Endothelial cell of umbilical vein (primary cell): Measurements from ENCODE around the gene METTL21C. TPM values are rescaled to one million over a fixed set of nuclear protein-coding genes. Genes with fewer than 3 reads are reported as not detected.

Experiments
- BruUV-seq: library from RNA; stranded (reverse); fragments of 400-500 nt; replicated peaks from 2 replicates; lab custom pipeline; 2021; lab: Mats Ljungman, UMichigan
- CTCF ChIA-PET: fragments of 300-600, 350-600 bp; sonication (Branson Sonifier 250); formaldehyde crosslinking; loops from one replicate; lab custom pipeline; 2021; ENCODE audit warnings: antibody characterized with exemption, inconsistent platforms; lab: Charles Lee
- POLR2A ChIA-PET: fragments of 300-600, 350-600 bp; sonication (Branson Sonifier 250); formaldehyde crosslinking; loops from one replicate; lab custom pipeline; 2021; ENCODE audit warnings: antibody characterized with exemption, inconsistent platforms; lab: Charles Lee
- DNase-seq: peaks from one replicate; pipeline ENCODE4 v3.0.0-alpha.2; 2011; ENCODE audit warnings: low read depth, low spot score
- FAIRE-seq: peaks from 2 replicates; lab custom pipeline; 2011; peaks lifted over from hg19 to GRCh38; lab: Jason Lieb, UNC
- H2AFZ ChIP-seq: 2 replicates; pipeline ENCODE4 v1.6.0; 2012; ENCODE audit warnings: low read depth, low read length, control low read depth, inconsistent platforms
- H3K27ac ChIP-seq: 2 replicates; pipeline ENCODE4 v1.5.1; 2011; ENCODE audit warnings: low read depth, mild to moderate bottlenecking, control low read depth, low read length, moderate library complexity; ENCODE audit not compliant: insufficient read depth
- H3K27me3 ChIP-seq, 2 experiments: 2 replicates each; pipeline versions ENCODE4 v1.6.0 to v1.6.1; 2011; ENCODE audit warnings: low read length in 2 of 2, mixed read lengths in 1 of 2; ENCODE audit not compliant: control insufficient read depth in 2 of 2, insufficient read depth in 2 of 2
- H3K36me3 ChIP-seq, 2 experiments: 2 replicates in 1 of 2; 3 replicates in 1 of 2; pipeline ENCODE4 v1.5.1; 2011; ENCODE audit warnings: low read length in 2 of 2, mild to moderate bottlenecking in 1 of 2, moderate library complexity in 1 of 2; ENCODE audit not compliant: control insufficient read depth in 2 of 2, insufficient read depth in 2 of 2; ENCODE audit errors: extremely low read depth in 1 of 2
- H3K4me1 ChIP-seq: 3 replicates; pipeline ENCODE4 v1.5.1; 2011; ENCODE audit warnings: mild to moderate bottlenecking, low read length; ENCODE audit not compliant: control insufficient read depth, insufficient read depth; ENCODE audit errors: extremely low read depth
- H3K4me2 ChIP-seq: 2 replicates; pipeline ENCODE4 v1.6.1; 2011; ENCODE audit warnings: low read length, control low read depth, mixed read lengths; ENCODE audit not compliant: insufficient read depth
- H3K4me3 ChIP-seq, 3 experiments: fragments of 200-600 bp in 1 of 3; sonication (generic), shearing (Covaris generic) in 1 of 3; replicated peaks in 1 of 3; 2 replicates each; pipeline ENCODE4 v1.5.1; 2011 to 2016; ENCODE audit warnings: control low read depth in 3 of 3, low read length in 3 of 3, mild to moderate bottlenecking in 2 of 3, inconsistent platforms in 1 of 3, low read depth in 1 of 3, moderate library complexity in 1 of 3; ENCODE audit not compliant: insufficient read depth in 1 of 3
- H3K79me2 ChIP-seq: 2 replicates; pipeline ENCODE4 v1.6.0; 2012; ENCODE audit warnings: low read length, inconsistent platforms; ENCODE audit not compliant: control insufficient read depth, insufficient read depth
- H3K9ac ChIP-seq: replicated peaks from 2 replicates; pipeline ENCODE3; 2011; ENCODE audit warnings: low read length, control low read depth; ENCODE audit not compliant: insufficient read depth; ENCODE audit errors: extremely low read depth
- H3K9me1 ChIP-seq: replicated peaks from 3 replicates; pipeline ENCODE4 v1.6.0; 2011; ENCODE audit warnings: mild to moderate bottlenecking, low read length; ENCODE audit not compliant: control insufficient read depth, insufficient read depth; ENCODE audit errors: extremely low read depth
- H3K9me3 ChIP-seq: replicated peaks from 2 replicates; pipeline ENCODE4 v1.5.1; 2012; ENCODE audit warnings: low read length, inconsistent platforms; ENCODE audit not compliant: control insufficient read depth, insufficient read depth
- H4K20me1 ChIP-seq: replicated peaks from 2 replicates; pipeline ENCODE3; 2011; ENCODE audit warnings: mild to moderate bottlenecking, low read length; ENCODE audit not compliant: control insufficient read depth, insufficient read depth; ENCODE audit errors: extremely low read depth
- CTCF ChIP-seq, 2 donors: IDR thresholded peaks; 1 replicate in 1 of 2; 2 replicates in 1 of 2; pipeline ENCODE4 v1.5.1; 2011; ENCODE audit warnings: low read length in 2 of 2, mild to moderate bottlenecking in 2 of 2, moderate library complexity in 2 of 2, control low read depth in 1 of 2, inconsistent platforms in 1 of 2, low read depth in 1 of 2; ENCODE audit not compliant: insufficient read depth in 1 of 2; ENCODE audit errors: extremely low read depth in 1 of 2
- EZH2 ChIP-seq: IDR thresholded peaks from 2 replicates; pipeline ENCODE4 v1.6.1; 2012; ENCODE audit warnings: borderline replicate concordance, low read depth, mild to moderate bottlenecking, moderate library complexity, low read length, inconsistent platforms; ENCODE audit not compliant: severe bottlenecking
- FOS ChIP-seq: IDR thresholded peaks from 2 replicates; pipeline ENCODE4 v1.6.1; 2011; ENCODE audit warnings: mild to moderate bottlenecking, low read length, moderate library complexity, borderline replicate concordance; ENCODE audit not compliant: insufficient read depth
- GATA2 ChIP-seq: IDR thresholded peaks from 2 replicates; pipeline ENCODE4 v1.7.0; 2011; ENCODE audit warnings: low read depth, mild to moderate bottlenecking, moderate library complexity, mixed read lengths, low read length; ENCODE audit not compliant: insufficient read length, insufficient read depth
- JUN ChIP-seq: IDR thresholded peaks from 2 replicates; pipeline ENCODE4 v1.6.1; 2011; ENCODE audit warnings: borderline replicate concordance, low read depth; ENCODE audit not compliant: insufficient read length, insufficient read depth
- MAX ChIP-seq: IDR thresholded peaks from 2 replicates; pipeline ENCODE4 v1.6.1; 2011; ENCODE audit not compliant: insufficient read depth, insufficient read length
- MYC ChIP-seq: IDR thresholded peaks from one replicate; pipeline ENCODE4 v1.6.1; 2011; ENCODE audit warnings: mild to moderate bottlenecking, low read depth, low read length
- POLR2A ChIP-seq: IDR thresholded peaks from 2 replicates; pipeline ENCODE4 v1.6.1; 2012; ENCODE audit warnings: low read depth, mild to moderate bottlenecking, control low read depth, low read length
- POLR2AphosphoS5 ChIP-seq: IDR thresholded peaks from 2 replicates; pipeline ENCODE4 v1.6.1; 2012; ENCODE audit warnings: low read depth, mild to moderate bottlenecking, control low read depth, low read length, moderate library complexity; ENCODE audit not compliant: insufficient read depth
- dilution Hi-C: fragments of 300-500 bp; cut with MboI; formaldehyde crosslinking; loops from one replicate; pipeline ENCODE4 v1.15.0; 2019; ENCODE audit warnings: low sequenced_read_pairs; ENCODE audit not compliant: extremely low pct_ligation_motif_present
- intact Hi-C: fragments of 100-400 bp; cut with micrococcal nuclease; formaldehyde crosslinking; loops from one replicate; pipeline ENCODE4 v1.10.0; 2022
- polyA plus RNA-seq, 4 experiments: library from polyadenylated mRNA; depleted of rRNA in 3 of 4; stranded (reverse) in 3 of 4; unstranded in 1 of 4; fragments of >200 nt; gene quantifications; 2 replicates each; pipeline versions ENCODE4 v1.2.1 to v1.2.3, GENCODE V29; 2011 to 2012; ENCODE audit warnings: missing spikeins in 1 of 4
- total RNA-seq: library from RNA; stranded (reverse); gene quantifications from 2 replicates; pipeline ENCODE4 v1.2.3, GENCODE V29; 2021

METTL21C gene
- total and polyA plus RNA-seq, 2 donors (not counting 3 experiments of a cell fraction or from before 2014, with no cell fraction given): not detected

GRCh38 chr13:102643656-102644055 is 51.2 kb downstream of the METTL21C start:
- H3K4me2 ChIP-seq: no peak overlapping the region
- no peaks in the 10 kb centered on the region for H3K9me3 ChIP-seq
- DNase-seq (no peak), FAIRE-seq (no peak)
- POLR2A ChIA-PET: no interaction called here
- no peaks in the 10 kb centered on the region for H3K27me3 ChIP-seq
- CTCF ChIA-PET: interaction anchor here (1.1 kb wide), 1 partner anchor 81 kb away, joined by 6 read pairs; no protein-coding TSS in a partner anchor
- dilution Hi-C loops (no loop called here), intact Hi-C loops (no loop called here)
- no peaks in the 10 kb centered on the region for H3K9me1 ChIP-seq
- H3K9ac ChIP-seq: no peak overlapping the region
- no TSS peak for BruUV-seq
- H3K79me2 ChIP-seq: no peaks in the 10 kb centered on the region
- no peak overlapping the region for H3K27ac ChIP-seq
- TF ChIP-seq MYC (no peak), POLR2AphosphoS5 (no peak), FOS (no peak), GATA2 (no peak), CTCF (IDR thresholded peaks at IDR 0.05; ENCODE audit: extremely low read depth in 1 of 2, insufficient read depth in 1 of 2, low read depth in 1 of 2, low read length in 2 of 2) (no peak), MAX (no peak), JUN (no peak), POLR2A (no peak), EZH2 (no peak)
- H4K20me1 ChIP-seq: no peaks in the 10 kb centered on the region
- no peak overlapping the region for H3K4me3 ChIP-seq
- H2AFZ ChIP-seq: no peak overlapping the region
- H3K36me3 ChIP-seq: peaks cover 10 to 32% of the 10 kb centered on the region in 2 experiments
- H3K4me1 ChIP-seq: peaks cover 13% of the 10 kb centered on the region
